Activated naive CD8-positive, alpha-beta T cell treated with anti-CD3 and anti-CD28 coated beads, Interleukin-2, amount 50 U/mL, for 16 hours (primary cell): Measurements from ENCODE around the gene NCOA7.

Experiments
- DNase-seq: peaks from one replicate; pipeline ENCODE4 v3.0.0-alpha.2; 2020; ENCODE audit warnings: low read depth, low spot score

Gene NCOA7

GRCh38 chr6:125790358-125791150 lies at the start of gene NCOA7:
Gene NCOA7 (plus strand): TSS chr6:125790960. CDS start chr6:125815355, 24,395 bp downstream.
- peak; percentile 38 for DNase-seq

DNA sequence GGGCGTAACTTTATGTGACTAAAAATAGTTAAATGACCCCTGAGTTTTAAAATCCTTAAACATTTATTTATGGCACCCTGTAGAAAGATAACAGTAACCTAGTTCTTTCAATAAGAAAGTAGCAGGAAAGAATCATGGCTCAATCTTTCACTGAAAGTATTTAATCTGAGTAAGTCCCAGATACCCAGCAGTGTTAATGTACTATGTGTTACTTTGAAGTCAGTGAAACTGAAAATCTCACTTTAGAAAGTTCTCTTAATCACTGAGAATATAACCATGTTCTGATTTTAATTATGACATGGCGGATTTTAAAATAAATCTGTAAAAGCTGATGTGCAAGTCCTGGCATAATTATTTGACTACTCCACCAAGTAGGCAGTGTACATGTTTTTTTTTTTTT lies 49.4 kb upstream of the NCOA7 start:
- DNase-seq: no peak

GRCh38 chr6:125742024-125742423 lies 48.7 kb upstream of the NCOA7 start:
- no peak for DNase-seq

DNA sequence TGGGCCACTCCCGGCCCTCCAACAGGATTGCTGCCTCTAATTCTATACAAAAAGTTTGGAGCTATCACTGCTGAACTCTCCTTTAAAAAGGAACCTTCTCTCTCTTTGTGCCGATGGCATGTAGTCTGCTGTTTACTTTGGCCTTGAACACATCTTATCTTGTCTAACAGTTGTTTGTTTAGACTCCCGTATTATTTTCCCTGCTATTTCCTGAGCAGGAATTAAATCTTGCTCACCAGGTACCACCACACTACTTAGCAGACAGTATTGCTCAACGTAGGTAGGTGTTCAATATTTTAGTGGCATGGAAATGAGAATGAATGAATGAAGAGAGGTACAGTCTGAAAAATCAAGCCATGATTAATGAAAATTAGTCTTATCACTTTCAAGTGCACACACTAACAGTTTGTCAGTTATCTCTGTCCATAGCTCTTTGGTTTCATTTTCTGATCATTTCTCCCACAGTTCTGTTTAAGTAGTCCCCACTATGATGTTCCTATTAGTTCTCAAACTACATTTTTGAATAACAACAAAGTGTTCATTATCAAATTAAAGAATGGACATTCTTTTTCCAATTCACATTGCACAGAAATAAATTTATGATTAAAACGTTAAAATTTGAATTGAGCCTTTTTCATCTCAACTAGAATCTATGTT lies 48.2 kb upstream of the NCOA7 start:
- no peak for DNase-seq

DNA sequence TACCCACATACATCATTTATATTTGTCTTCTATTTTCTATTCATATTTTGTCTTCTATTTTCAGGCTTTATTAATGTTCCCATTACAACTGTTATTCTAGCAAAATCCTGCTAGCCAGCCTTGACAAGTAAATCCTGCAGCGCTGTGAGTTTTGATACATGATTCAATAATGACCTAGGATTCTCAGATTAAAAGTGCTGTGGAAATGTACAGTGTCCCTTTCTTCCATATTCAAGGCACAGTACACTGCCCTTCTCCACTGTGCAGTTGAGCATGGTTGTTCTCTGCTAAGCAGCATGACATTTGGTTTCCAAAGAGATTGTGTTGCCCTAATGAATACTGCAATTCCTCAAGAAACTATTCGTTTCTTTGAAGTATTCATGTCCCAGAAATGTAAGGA lies 47.2 kb upstream of the NCOA7 start:
- no peak for DNase-seq

- DNase-seq: no peak
These were observed 45.3 kb upstream of the NCOA7 start for GRCh38 chr6:125745281-125746018.

- DNase-seq: no peak
These were observed 44.7 kb upstream of the NCOA7 start for GRCh38 chr6:125746019-125746414.

GRCh38 chr6:125746731-125747588 lies 43.8 kb upstream of the NCOA7 start:
- no peak for DNase-seq

GRCh38 chr6:125747589-125748405 lies 43.0 kb upstream of the NCOA7 start:
- no peak for DNase-seq

GRCh38 chr6:125748406-125749172 lies 42.2 kb upstream of the NCOA7 start:
- no peak for DNase-seq

- peak; percentile 58 for DNase-seq
These were observed 41.4 kb upstream of the NCOA7 start, which contains the start of gene HEY2 for GRCh38 chr6:125749173-125749864. Gene HEY2 (plus strand): TSS chr6:125749632. CDS start chr6:125749777, 145 bp downstream.

GRCh38 chr6:125749865-125750691 lies 40.7 kb upstream of the NCOA7 start:
- DNase-seq: no peak

GRCh38 chr6:125750692-125751333 lies 39.9 kb upstream of the NCOA7 start:
- DNase-seq: no peak

GRCh38 chr6:125751334-125751916 lies 39.3 kb upstream of the NCOA7 start:
- DNase-seq: no peak

DNA sequence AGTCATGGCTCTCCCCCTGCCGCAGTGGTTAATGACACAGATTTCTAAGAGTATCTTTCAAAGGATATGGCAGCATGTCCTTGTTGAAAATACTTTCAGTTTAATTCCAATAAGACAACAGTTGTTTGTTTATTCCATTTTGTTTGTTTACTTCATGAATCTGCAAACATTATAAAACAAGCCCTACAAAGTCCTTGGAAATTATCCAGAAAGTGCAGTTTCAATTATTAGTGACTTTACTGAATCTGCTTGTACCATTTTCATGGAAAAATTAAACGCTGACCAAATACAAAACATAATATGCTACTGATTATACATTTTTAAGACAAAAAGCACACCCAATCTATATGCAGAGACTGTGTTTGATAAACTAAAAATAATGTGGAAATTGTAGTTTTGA lies 38.0 kb upstream of the NCOA7 start:
- no peak for DNase-seq

DNA sequence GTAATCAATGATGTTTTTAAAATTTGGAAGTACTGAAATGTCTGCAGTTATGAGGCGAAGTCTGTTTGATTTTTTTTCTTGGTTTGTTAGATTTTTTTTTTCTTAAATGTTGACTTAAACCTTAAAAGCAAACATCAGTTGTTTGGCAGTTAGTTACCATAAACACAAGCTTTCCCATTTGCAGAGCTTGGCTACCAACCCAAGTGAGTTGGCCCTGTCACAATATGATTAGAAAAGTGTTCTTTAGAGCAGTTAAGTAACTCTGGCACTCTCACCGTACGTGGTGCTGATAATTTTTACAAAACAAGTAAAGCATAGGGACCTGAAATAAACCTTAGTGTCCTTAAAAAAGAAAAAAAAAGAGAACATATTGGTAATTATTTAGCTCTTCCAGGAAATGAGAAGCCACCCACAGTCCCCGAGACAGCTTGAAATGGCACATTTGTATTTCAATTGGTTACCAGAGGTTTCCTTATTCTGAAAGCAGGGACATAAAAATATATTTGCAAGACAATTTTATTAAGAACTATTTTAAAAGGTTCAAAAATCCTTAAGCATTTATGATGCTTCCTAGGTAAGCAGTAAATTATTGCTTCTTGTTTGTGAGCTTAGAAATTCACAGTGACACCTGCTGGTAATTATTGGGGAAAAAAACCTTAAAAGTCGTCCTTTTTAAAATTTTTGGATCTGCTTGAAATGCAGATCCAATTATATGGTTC lies 37.4 kb upstream of the NCOA7 start:
- DNase-seq: no peak

GRCh38 chr6:125753937-125754259 lies 36.9 kb upstream of the NCOA7 start:
- DNase-seq: no peak
